HEK293 (cell line): ENCODE results near the gene GOLGA1.

Experiments used
- CTCF ChIA-PET: fragments of 350-600 bp; formaldehyde crosslinking; extraction: SDS; loops from one replicate; lab custom pipeline; 2021; ENCODE audit warnings: antibody characterized with exemption; lab: Yijun Ruan, JAX
- POLR2A ChIA-PET: fragments of 300-600 bp; formaldehyde crosslinking; extraction: SDS; loops from one replicate; lab custom pipeline; 2020; ENCODE audit warnings: antibody characterized with exemption, inconsistent platforms; lab: Yijun Ruan, JAX
- H3K27ac ChIP-seq: fragments of 200-500 bp; sonication (Bioruptor generic); 2 replicates; pipeline ENCODE4 v1.5.1; 2014; ENCODE audit warnings: low read depth, low read length, control low read depth, inconsistent platforms; ENCODE audit errors: extremely low read depth
- H3K36me3 ChIP-seq, 2 experiments: fragments of 200-500 bp in 1 of 2; sonication (Bioruptor generic) in 1 of 2; 1 replicate in 1 of 2; 2 replicates in 1 of 2; pipeline ENCODE4 v1.5.1; 2014 to 2017; ENCODE audit warnings: inconsistent platforms in 2 of 2, low read length in 2 of 2; ENCODE audit not compliant: control insufficient read depth in 2 of 2, insufficient read depth in 1 of 2
- H3K4me1 ChIP-seq: fragments of 200-500 bp; sonication (Bioruptor generic); 2 replicates; pipeline ENCODE4 v1.5.1; 2014; ENCODE audit warnings: mild to moderate bottlenecking, low read length, inconsistent platforms; ENCODE audit not compliant: control insufficient read depth, insufficient read depth
- H3K4me3 ChIP-seq: 2 replicates; pipeline ENCODE4 v1.5.1; 2011; ENCODE audit warnings: low read depth, mild to moderate bottlenecking, control low read depth, low read length, moderate library complexity
- H3K9me3 ChIP-seq: fragments of 200-500 bp; sonication (Bioruptor generic); 2 replicates; pipeline ENCODE4 v1.5.1; 2014; ENCODE audit warnings: low read depth, low read length, inconsistent platforms; ENCODE audit not compliant: control insufficient read depth, insufficient read depth
- EGR2 ChIP-seq: fragments of 450-650 bp; formaldehyde crosslinking; IDR thresholded peaks from 2 replicates; pipeline ENCODE4 v1.5.1; 2016; ENCODE audit warnings: low read depth, missing biosample characterization, missing genetic modification characterization
- KLF9 ChIP-seq: fragments of 450-650 bp; formaldehyde crosslinking; IDR thresholded peaks from 2 replicates; pipeline ENCODE4 v1.5.1; 2016; ENCODE audit warnings: missing biosample characterization, missing genetic modification characterization, low read depth
- ZBTB6 ChIP-seq: fragments of 450-650 bp; formaldehyde crosslinking; IDR thresholded peaks from 2 replicates; pipeline ENCODE4 v1.5.1; 2017; ENCODE audit warnings: missing biosample characterization, missing genetic modification characterization
- ZFHX2 ChIP-seq: fragments of 450-650 bp; formaldehyde crosslinking; conservative IDR thresholded peaks from 2 replicates; pipeline ENCODE4 v1.5.1; 2016; ENCODE audit warnings: missing biosample characterization, missing genetic modification characterization
- ZFP37 ChIP-seq: fragments of 450-650 bp; formaldehyde crosslinking; IDR thresholded peaks from 2 replicates; pipeline ENCODE4 v1.5.1; 2016; ENCODE audit warnings: missing biosample characterization, missing genetic modification characterization
- ZIC2 ChIP-seq: fragments of 450-650 bp; formaldehyde crosslinking; IDR thresholded peaks from 2 replicates; pipeline ENCODE4 v1.5.1; 2016; ENCODE audit warnings: missing biosample characterization, missing genetic modification characterization
- ZNF10 ChIP-seq: fragments of 450-650 bp; formaldehyde crosslinking; IDR thresholded peaks from 2 replicates; pipeline ENCODE4 v1.5.1; 2017; ENCODE audit warnings: missing biosample characterization, missing genetic modification characterization
- ZNF18 ChIP-seq: fragments of 450-650 bp; formaldehyde crosslinking; IDR thresholded peaks from 2 replicates; pipeline ENCODE4 v1.5.1; 2016; ENCODE audit warnings: missing biosample characterization, missing genetic modification characterization
- ZNF280D ChIP-seq: fragments of 450-650 bp; formaldehyde crosslinking; IDR thresholded peaks from 2 replicates; pipeline ENCODE4 v1.5.1; 2016; ENCODE audit warnings: missing biosample characterization, missing genetic modification characterization
- ZNF341 ChIP-seq: fragments of 450-650 bp; formaldehyde crosslinking; IDR thresholded peaks from 2 replicates; pipeline ENCODE4; 2016; ENCODE audit warnings: low read depth, missing biosample characterization, missing genetic modification characterization
- ZNF362 ChIP-seq: fragments of 450-650 bp; formaldehyde crosslinking; IDR thresholded peaks from 2 replicates; pipeline ENCODE4 v1.5.1; 2016; ENCODE audit warnings: missing biosample characterization, missing genetic modification characterization
- ZNF37A ChIP-seq: fragments of 450-650 bp; IDR thresholded peaks from 2 replicates; pipeline ENCODE4 v1.5.1; 2018; ENCODE audit warnings: missing biosample characterization, missing genetic modification characterization
- ZNF423 ChIP-seq: fragments of 450-650 bp; formaldehyde crosslinking; IDR thresholded peaks from 2 replicates; pipeline ENCODE4 v1.5.1; 2016; ENCODE audit warnings: missing biosample characterization, missing genetic modification characterization
- ZNF514 ChIP-seq: fragments of 450-650 bp; formaldehyde crosslinking; IDR thresholded peaks from 2 replicates; pipeline ENCODE4 v1.5.1; 2016; ENCODE audit warnings: missing biosample characterization, missing genetic modification characterization
- ZNF558 ChIP-seq: fragments of 450-650 bp; formaldehyde crosslinking; IDR thresholded peaks from 2 replicates; pipeline ENCODE4 v1.5.1; 2016; ENCODE audit warnings: missing biosample characterization, missing genetic modification characterization
- ZNF664 ChIP-seq: fragments of 450-650 bp; formaldehyde crosslinking; IDR thresholded peaks from 2 replicates; pipeline ENCODE4 v1.5.1; 2016; ENCODE audit warnings: missing biosample characterization, missing genetic modification characterization
- ZNF777 ChIP-seq: fragments of 450-650 bp; formaldehyde crosslinking; IDR thresholded peaks from 2 replicates; pipeline ENCODE4 v1.5.1; 2017; ENCODE audit warnings: missing biosample characterization, missing genetic modification characterization, borderline replicate concordance
- ZNF791 ChIP-seq: fragments of 450-650 bp; formaldehyde crosslinking; IDR thresholded peaks from 2 replicates; pipeline ENCODE4 v1.5.1; 2016; ENCODE audit warnings: missing biosample characterization, missing genetic modification characterization
- ZNF830 ChIP-seq: fragments of 450-650 bp; IDR thresholded peaks from 2 replicates; pipeline ENCODE4 v1.5.0; 2018; ENCODE audit warnings: missing biosample characterization, missing genetic modification characterization, low read depth, mild to moderate bottlenecking, moderate library complexity
- TF ChIP-seq, protein P1 (sequence below): fragments of 450-650 bp; formaldehyde crosslinking; optimal IDR thresholded peaks from 2 replicates; pipeline ENCODE3; 2016; ENCODE audit warnings: missing biosample characterization, mild to moderate bottlenecking, missing genetic modification characterization

The GOLGA1 gene

DNA sequence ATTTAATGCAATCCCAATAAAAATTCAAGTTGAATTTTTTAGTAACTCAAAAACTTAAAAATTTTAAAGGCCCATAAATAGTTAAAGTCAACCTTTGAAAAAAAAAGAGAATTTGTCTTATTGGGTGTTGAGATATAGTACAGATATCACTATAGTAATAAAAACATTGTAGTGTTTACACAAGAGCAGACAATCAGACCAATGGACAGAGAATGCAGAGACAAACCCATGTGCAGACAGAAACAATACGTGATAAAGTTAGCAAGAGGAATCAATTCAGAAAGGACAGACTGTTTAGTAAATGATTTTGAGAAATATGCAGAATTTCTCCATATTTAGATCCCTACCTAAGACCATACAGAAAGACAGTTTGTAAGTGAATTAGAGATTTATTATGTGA lies 33.9 kb downstream of the GOLGA1 start:
- ChIA-PET CTCF (no interaction called here), POLR2A (no interaction called here)
- Histone ChIP-seq H3K4me3 (no peak overlapping the region), H3K9me3 (no peaks in the 10 kb centered on the region), H3K36me3 (peaks cover 3 to 33% of the 10 kb centered on the region in 2 experiments; a peak in 2 of 3 replicates), H3K27ac (no peak overlapping the region), H3K4me1 (peaks cover 3% of the 10 kb centered on the region; the same call in 1 of the 2 replicates)
- TF ChIP-seq ZNF341 = no peak
- TF ChIP-seq ZNF777 (tag by site-specific recombination) = no peak
- no peak for TF ChIP-seq EGR2
- TF ChIP-seq ZNF37A = no peak
- no peak for TF ChIP-seq ZNF514 (tag by site-specific recombination)
- TF ChIP-seq ZNF280D (tag by site-specific recombination) = no peak
- no peak for TF ChIP-seq ZNF423
- no peak for TF ChIP-seq ZFP37 (tag by site-specific recombination)
- no peak for TF ChIP-seq ZBTB6
- TF ChIP-seq ZNF10 (tag by site-specific recombination) = no peak
- TF ChIP-seq ZNF362 (tag by site-specific recombination) = no peak
- TF ChIP-seq ZFHX2 (tag by site-specific recombination) = no peak
- TF ChIP-seq ZNF18 (tag by site-specific recombination) = no peak
- TF ChIP-seq ZNF791 (tag by site-specific recombination) = no peak
- TF ChIP-seq ZNF558 = no peak
- no peak for TF ChIP-seq ZNF664
- TF ChIP-seq KLF9 (tag by site-specific recombination) = no peak
- TF ChIP-seq ZIC2 (tag by site-specific recombination) = no peak
- TF ChIP-seq ZNF830 (tag by site-specific recombination) = no peak

DNA sequence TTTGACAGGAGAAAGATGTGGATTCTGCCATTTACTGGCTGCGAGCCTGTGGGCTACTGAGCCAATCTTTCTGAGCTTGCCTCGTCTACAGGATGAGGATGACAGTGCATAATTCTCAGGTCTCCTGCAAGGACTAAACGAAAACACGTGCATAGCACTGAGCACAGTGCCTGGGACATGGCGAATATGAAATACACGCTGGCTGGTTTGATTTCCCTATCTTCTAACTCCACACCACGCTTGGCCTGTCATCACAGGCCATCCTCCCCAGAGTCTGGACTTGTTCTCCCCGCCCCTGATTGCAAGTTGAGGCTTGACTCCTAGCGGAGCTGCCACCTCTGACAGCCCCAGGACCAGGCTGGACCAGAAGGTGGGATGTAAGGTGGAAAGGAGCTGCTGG lies 41.0 kb downstream of the GOLGA1 start:
- no peak overlapping the region for H3K4me3 ChIP-seq
- peaks cover 3 to 46% of the 10 kb centered on the region in 2 experiments; a peak in 2 of 3 replicates for H3K36me3 ChIP-seq
- POLR2A ChIA-PET = no interaction called here
- no peaks in the 10 kb centered on the region for H3K9me3 ChIP-seq
- no peaks in the 10 kb centered on the region for H3K4me1 ChIP-seq
- CTCF ChIA-PET = interaction anchor here (0.6 to 2.0 kb wide), 2 partner anchors 47 to 883 kb away, joined by 4 to 5 read pairs; no protein-coding TSS in a partner anchor
- H3K27ac ChIP-seq = no peak overlapping the region
- TF ChIP-seq, protein P1, sequence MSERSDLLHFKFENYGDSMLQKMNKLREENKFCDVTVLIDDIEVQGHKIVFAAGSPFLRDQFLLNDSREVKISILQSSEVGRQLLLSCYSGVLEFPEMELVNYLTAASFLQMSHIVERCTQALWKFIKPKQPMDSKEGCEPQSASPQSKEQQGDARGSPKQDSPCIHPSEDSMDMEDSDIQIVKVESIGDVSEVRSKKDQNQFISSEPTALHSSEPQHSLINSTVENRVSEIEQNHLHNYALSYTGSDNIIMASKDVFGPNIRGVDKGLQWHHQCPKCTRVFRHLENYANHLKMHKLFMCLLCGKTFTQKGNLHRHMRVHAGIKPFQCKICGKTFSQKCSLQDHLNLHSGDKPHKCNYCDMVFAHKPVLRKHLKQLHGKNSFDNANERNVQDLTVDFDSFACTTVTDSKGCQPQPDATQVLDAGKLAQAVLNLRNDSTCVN (tag by site-specific recombination) = no peak
- TF ChIP-seq, all 188 proteins: peak for 0
